Heart left ventricle (tissue), 13 donors: ENCODE results near the gene ELFN2.

Experiments
- CTCF ChIP-seq, 12 donors: fragments of 200-600 bp; sonication (generic) in 4 of 12; IDR thresholded peaks; one replicate each; pipeline versions ENCODE4 v1.5.0 to v1.8.0; 2018 to 2022; ENCODE audit warnings: antibody characterized with exemption in 12 of 12, mild to moderate bottlenecking in 5 of 12
- POLR2A ChIP-seq, 2 donors: fragments of 450-650 bp; IDR thresholded peaks; one replicate each; pipeline ENCODE4 v1.6.1; 2017; ENCODE audit warnings: antibody characterized with exemption in 2 of 2, mild to moderate bottlenecking in 2 of 2, moderate library complexity in 2 of 2
- donor health status: ischemic (EF 13 %, LVEDD 7.1; RV severe dilation, severe dysfunction).
- donor health status: DM: no; HTN: yes; CAD: no.
- donor health status: DM: no; HTN: no; CAD: no.
- donor health status: ischemic (EF 25% LVEDD 6.9; RV normal size, moderate dysfunction).
- donor health status: ischemic (EF 25% LVEDD 5.7; RV mildly dilated, moderate dysfunction).
- donor health status: ischemic (EF 35%, LVEDD 5.7; RV mildly dilated, moderate dysfunction).
- donor health status: nonischemic (EF 11% LVEDD 7.7; RV severe dilation, severe dysfunction).
- donor health status: DM: yes; HTN: yes; CAD: no.
- donor health status: PGD.
- donor health status: ischemic (EF 29% LVEDD 5.4; RV normal size, mild dysfunction).
- donor health status: nonischemic (EF 23%, LVEDD 6.1; RV moderate dilation, normal function).

- TF ChIP-seq CTCF (IDR thresholded peaks at IDR 0.05) (no peak), POLR2A (IDR thresholded peaks at IDR 0.05) (no peak)
Measured at GRCh38 chr22:37414288-37414687, 13.0 kb downstream of the ELFN2 start.
